Islet precursor cell (in vitro differentiated cells): ENCODE results near the gene LHFPL2.
"Not testable (repeated sequence)": the region's sequence is repeated elsewhere in the genome, so short reads cannot be mapped to it uniquely, and the experiment has no call there.

ENCODE experiments used
- DNase-seq: peaks from one replicate; pipeline ENCODE4 v3.0.0-alpha.2; 2018

The LHFPL2 gene, protein sequence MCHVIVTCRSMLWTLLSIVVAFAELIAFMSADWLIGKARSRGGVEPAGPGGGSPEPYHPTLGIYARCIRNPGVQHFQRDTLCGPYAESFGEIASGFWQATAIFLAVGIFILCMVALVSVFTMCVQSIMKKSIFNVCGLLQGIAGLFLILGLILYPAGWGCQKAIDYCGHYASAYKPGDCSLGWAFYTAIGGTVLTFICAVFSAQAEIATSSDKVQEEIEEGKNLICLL

DNA sequence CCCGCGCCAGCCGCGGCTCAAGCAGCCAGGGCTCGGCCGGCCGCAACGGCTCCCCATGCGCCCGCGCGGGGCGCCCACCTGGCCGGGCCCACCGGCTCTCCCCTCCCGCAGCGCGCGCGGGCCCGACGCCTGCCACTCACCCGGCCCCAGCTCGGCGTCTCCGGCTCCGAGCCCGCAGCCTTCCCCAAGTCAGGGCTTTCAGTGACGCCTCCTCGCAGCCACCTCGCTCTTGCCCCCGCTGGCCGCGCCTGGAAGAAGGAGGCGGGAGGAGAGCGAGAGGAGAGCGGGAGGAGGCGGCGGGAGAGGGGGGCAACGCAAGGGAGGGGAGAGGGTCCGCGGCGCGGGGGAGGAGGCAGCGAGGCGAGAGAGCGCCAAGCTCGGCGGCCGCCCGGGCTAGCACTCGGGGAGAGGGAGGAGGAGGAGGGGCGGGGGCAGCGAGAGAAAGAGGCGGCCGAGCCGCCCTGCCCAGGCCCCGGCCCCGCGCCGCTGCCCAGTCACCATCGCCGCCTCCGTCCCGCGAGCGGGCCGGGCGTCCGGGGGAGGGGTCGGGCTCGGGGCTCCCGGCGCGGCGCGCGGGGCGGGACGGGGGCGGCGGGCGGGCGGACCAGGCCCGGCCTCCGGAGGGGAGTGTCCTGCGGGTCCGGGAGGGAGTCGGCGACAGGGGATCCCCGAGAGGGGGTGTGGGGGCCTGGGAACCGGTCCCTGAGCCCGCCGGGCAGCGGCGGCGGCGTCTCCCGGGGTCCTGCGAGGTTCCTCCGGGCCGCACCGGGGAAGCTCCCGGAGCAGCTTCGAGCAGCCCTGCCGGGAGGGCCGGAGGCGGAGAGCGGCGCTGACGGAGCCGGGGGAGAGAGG is at the start of gene LHFPL2:
TSS of gene LHFPL2 (minus strand) at position 414 of the 852 bp plus-strand sequence. CDS start 138,559 bp downstream, outside the sequence.
- DNase-seq: peak; percentile 92

DNA sequence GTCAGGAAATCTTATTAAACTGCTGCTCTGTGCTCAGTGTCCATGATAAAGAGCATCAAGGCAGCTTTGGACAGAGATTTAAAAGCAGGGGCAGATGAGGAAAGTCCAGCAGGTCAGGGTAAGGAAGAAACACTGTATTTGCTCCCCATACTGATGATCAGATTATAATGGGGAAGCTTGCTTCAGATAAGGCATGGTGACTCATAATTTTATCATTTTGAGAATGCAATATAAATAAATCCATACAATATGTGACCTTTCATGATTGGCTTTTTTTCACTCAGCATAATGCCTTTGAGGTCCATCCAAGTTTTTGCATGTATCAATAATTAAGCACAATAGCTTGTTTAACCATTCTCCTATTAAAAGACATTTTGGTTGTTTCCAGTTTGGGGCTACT is 48.1 kb upstream of the LHFPL2 start:
- DNase-seq: no peak

DNA sequence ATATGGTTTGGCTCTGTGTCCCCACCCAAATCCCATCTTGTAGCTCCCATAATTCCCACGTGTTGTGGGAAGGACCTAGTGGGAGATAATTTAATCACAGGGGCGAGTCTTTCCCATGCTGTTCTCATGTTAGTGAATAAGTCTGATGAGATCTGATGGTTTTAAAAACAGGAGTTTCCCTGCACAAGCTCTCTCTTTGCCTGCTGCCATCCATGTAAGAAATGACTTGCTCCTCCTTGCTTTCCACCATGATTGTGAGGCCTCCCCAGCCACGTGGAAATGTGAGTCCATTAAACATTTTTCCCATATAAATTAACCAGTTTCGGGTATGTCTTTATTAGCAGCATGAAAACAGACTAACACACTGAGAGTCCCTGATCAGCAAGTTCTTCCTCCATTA is 47.5 kb upstream of the LHFPL2 start:
- not testable (repeated sequence) for DNase-seq

DNA sequence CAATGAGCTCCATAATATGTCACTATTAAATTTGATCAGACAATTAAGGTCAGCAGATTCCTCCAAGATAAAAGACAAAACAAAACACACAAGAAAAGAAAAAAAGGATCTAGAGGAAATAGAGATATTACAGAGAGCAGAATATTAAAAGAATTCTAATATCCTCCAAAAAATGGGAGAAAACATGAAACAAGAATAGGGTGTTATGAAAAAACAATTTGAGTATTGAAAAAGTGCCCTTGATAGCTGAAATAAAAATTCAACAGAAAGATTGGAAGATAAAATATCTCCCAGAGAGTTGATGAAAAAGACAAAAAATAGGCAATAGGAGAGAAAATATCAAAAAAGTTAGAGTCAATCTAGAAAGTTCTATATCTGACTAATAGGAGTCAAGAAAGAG is 44.8 kb upstream of the LHFPL2 start:
- no peak for DNase-seq

DNA sequence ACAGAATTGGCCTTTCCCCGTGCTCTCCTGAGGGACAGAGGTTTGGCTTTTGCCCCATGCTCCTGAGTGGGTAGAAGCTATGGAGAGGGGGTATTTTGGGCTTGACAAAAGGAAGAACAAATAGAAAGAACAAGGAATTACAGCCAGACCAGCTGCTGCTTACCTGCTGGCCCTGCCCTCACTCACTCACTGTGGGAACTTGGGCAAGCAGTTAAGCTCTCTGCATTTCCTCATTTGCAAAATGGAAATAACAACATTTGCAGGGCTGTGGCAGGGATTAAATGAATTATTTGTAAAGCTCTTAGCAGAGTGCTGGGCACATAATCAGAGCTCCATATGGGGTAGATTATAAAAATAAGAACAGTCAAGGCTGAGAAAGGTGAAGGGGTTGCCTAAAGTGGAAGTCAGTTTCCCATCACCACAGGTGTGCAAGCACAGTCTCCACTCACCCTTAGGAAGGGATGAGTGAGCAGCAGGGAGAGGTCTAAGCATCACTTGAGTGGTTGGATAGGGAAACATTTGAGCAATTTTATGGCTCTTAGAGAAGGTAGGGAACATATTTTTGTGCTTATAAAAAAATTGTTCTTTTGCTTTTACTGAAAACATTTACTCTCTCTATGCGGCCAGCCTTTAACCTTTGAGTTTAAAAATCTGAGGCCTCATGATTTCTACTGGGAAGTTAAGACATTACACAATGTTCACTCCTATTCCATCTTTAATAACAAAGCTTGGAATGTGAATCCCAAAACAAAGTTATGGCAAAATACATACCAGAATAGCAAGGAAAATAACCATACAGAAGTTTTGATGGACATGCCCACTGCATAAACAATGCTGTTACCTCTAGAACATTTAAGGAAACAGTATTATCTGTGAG is 42.8 kb upstream of the LHFPL2 start:
- no peak for DNase-seq

DNA sequence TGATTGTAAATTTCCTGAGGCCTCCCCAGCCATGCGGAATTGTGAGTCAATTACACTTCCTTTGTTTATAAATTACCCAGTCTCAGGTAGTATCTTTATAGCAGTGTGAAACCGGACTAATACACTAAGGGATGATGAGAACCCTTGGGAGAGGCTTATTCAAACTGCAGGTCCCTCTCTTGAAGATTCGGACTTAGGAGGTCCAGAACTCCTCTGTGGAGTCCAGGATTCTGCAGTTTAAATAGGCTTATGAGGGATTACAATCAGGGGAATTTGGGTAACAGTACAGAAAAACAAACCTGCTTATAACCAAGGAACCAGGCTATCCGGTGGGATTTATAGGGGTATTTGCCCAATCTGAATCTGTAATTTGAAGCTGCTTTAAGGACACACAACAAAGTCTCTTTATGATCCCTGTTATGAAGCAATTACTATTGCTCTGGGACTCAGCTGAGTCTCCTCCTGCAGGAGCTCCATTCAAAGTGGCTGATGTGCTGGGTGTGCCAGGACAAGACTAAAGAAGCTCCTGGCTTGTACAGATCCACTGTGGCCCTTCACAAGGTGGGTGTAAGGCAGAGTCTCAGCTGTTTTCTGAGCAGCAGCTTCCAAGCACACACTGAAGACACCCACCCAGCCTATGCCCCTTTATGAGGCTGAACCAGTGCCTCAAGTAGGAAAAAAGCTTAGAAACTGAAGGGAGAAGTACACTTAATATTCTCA is 41.8 kb upstream of the LHFPL2 start:
- DNase-seq: no peak

DNA sequence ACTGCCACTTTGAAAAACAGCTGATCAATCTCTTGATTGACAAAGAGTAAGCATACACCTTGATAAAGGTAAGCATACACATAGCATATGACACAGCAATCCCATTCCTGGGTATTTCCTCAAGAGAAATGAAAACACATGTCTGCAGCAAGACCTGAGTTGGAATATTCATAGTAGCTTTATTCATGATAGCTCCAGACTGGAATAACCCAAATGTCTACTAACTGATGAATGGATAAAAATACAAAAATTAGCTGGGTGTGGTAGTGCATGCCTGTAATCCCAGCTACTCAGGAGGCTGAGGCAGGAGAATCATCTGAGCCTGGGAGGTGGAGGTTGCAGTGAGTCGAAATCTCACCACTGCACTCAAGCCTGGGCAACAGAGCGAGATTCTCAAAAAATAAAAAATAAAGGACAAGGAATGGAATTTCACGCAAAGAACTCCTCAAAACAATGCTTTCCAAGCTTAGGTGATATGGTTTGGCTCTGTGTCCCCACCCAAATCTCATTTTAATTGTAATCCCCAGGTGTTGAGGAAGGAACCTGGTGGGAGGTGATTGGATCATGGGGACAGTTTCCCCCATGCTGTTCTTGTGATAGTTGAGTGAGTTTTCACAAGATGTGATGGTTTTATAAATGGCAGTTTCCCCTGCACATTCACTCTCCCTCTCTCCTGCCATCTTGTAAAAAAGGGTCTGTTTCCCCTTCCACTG is 41.1 kb upstream of the LHFPL2 start:
- DNase-seq: no peak

DNA sequence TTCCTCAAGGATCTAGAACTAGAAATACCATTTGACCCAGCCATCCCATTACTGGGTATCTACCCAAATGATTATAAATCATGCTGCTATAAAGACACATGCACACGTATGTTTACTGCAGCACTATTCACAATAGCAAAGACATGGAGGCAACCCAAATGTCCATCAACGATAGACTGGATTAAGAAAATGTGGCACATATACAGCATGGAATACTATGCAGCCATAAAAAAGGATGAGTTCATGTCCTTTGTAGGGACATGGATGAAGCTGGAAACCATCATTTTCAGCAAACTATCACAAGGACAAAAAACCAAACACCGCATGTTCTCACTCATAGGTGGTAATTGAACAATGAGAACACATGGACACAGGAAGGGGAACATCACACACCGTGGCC is 38.9 kb upstream of the LHFPL2 start:
- DNase-seq: not testable (repeated sequence)

DNA sequence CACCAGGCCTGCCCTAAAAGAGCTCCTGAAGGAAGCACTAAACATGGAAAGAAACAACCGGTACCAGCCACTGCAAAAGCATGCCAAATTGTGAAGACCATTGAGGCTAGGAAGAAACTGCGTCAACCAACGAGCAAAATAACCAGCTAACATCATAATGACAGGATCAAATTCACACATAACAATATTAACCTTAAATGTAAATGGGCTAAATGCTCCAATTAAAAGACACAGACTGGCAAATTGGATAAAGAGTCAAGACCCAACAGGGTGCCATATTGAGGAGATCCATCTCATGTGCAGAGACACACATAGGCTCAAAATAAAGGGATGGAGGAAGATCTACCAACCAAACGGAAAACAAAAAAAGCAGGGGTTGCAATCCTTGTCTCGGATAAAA is 35.3 kb upstream of the LHFPL2 start:
- DNase-seq: not testable (repeated sequence)

DNA sequence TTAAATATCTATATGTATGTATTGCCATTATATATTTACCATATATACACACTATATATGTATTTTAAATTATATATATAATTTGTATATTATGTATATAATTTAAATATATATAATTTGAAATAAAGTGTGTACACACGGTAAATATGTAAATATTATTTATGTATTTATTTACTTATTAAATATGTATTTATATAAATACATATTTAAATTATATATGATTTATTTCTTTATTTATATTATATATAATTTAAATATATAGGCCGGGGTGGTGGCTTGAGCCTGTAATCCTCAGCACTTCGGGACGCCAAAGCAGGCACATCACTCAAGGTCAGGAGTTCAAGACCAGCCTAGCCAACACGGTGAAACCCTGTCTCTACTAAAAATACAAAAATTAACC is 31.3 kb upstream of the LHFPL2 start:
- DNase-seq: no peak

DNA sequence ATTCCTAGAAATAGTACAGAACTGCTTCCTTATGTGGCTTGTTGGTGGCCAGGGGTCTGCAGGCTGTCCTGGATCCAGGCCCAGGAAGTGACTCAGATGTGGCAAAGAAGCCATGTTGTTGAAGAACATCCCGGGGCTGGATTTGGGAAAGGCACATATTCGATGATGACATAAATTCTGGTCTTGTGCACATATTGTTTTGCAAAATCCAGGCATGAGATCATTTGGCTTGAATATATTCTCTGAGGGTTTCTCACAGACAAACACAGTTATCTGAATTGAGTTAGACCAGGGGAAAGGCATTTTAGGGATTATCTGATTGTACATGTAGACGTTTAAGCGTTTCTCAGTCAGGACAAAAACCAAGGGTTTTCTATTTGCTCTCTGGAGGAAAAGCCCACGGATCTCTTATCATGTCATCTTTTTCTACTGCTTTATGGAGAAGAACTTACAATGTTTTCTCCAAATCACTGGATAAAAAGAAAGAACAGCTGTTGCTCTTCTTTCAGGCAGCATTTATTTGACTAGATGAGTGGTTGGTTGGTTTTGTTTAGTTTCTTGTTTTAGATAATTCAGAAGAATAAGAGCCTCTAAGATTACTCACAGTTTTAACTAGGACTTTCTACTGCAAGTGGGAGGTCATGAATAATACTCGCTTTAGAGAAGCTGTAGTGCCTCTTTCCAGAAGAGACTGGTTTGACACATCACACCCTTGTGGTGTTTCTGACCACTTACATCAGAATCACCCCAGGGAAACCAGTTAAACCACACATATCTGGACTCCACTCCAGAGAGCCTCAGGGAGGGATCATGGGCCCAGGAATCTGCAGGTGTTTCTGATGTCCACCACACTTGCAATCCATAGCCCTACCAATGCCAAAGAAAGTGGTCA is 29.5 kb upstream of the LHFPL2 start:
- peak; percentile 81 for DNase-seq

DNA sequence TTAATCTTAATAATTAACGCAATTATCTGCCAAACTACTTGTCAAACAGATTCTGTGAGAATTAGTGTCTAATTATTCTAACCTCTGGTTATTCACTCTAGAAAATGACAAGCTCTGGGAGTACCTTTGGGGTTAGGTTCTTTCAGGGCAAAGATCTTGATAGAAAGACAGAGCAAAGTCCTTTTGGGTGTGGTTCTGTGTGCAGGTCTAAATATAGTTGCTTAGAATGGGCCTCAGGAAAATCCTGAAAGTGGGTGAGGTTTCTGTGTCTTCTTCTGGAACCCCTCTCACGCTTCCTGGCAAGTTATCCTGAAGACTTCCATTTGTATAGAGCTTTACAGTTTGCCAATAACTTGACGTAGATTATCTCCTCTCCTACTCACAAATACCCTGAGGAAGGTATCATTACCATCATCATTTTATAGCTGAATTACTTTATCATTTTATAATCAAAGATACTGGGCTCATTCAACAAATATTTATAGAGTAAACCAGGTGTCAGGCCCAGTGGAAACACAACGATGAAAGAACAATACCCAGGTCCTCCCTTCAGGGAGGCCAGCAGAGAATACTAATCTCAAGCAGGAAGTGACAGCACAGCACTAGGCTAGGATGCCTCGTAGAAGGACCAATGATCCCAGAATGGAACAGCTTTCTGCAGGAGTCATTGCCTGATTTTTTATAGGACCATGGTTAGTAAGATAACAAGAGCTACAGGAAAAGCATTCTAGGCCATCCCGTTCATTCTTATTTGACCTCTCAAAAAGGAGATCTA is 27.6 kb upstream of the LHFPL2 start:
- DNase-seq: no peak

DNA sequence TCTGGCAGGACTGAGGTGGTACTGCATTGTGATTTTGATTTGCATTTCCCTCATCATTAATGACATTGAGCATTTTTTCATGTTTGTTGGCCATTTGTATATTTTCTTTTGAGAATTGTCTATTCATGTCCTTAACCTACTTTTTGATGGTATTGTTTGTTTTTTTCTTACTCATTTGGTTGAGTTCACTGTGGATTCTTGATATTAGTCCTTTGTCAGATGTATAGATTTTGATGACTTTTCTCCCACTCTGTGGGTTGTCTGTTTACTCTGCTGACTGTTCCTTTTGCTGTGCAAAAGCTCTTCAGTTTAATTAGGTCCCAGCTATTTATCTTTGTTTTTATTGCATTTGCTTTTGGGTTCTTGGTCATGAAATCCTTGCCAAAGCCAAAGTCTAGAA is 25.3 kb upstream of the LHFPL2 start:
- DNase-seq: not testable (repeated sequence)

DNA sequence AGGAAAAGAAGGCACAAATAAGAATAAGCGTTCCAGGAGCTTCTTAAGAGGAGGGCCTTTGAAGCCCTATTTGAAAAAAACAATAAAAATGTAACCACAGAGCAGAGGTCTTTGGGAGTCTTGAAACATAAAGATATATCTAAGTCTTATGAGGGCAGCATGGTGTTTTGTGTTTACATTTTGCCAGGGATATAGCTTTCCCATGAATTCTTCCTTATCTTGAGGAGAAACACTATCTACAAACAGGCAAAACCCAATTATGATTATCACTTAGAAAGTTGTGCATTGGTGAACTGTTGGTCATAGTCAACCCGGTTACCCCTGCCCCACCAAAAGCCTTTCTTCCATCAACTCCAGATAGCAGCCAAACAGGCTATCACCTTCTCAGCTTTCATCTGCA is 23.6 kb upstream of the LHFPL2 start:
- no peak for DNase-seq

DNA sequence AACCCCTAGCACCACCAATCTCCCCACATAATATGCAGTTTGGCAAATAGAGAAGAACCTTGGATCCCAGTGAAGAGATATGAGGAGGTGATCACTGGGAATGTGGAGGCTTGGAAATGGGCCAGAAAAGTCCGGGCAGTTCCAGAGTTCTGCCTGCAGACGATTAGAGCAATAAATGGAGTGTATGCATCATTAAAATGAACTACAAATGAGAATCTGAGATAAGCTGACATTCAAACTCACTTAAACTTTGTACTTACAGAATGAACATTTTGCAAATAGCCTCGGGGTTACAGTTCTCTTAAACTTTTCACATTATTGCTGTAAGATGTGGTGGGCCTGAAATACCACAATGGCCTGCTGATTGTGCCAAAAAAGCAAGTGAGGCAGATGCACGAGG is 23.0 kb upstream of the LHFPL2 start:
- no peak for DNase-seq

DNA sequence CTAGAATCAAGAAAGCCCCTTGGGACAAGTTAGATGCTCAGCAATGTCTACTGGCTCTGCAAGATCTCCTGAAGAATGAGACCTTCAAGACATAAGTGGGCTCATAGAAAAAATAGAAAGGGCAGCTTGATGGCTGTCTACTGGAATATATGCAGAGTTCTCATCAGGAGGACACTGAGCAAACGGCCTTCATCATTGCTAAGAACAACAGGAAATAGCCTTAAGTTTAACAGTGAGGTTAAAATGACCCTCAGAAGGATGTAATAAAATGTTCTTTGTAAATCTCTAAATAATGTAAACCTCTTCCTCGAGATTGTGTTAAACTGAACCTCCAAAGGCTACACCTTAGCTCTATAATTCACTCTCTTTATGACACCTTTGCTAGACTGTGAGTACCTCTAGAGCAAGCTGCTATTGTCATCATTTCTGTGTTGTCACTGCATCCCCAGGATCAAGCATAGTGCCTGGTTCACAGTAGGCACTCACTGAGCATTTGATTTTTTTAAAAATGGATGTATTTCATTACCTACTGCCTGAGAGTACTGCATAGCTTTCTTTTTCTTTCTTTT is 22.2 kb upstream of the LHFPL2 start:
- DNase-seq: no peak

DNA sequence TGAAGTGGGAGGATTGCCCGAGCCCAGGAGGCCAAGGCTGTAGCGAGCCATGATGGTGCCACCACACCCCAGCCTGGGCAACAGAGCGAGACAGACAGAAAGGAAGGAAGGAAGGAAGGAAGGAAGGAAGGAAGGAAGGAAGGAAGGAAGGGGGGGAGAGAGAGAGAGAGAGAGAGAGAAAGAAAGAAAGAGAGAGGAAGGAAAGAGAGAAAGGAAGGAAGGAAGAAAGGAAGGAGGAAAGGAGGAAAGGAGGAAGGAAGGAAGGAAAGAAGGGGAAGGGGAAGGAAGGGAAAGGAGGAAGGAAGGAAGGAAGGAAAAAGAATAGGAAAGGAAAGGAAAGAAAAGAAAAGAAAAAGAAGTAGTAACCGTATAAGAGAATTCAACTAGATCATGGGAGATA is 20.8 kb upstream of the LHFPL2 start:
- DNase-seq: no peak

DNA sequence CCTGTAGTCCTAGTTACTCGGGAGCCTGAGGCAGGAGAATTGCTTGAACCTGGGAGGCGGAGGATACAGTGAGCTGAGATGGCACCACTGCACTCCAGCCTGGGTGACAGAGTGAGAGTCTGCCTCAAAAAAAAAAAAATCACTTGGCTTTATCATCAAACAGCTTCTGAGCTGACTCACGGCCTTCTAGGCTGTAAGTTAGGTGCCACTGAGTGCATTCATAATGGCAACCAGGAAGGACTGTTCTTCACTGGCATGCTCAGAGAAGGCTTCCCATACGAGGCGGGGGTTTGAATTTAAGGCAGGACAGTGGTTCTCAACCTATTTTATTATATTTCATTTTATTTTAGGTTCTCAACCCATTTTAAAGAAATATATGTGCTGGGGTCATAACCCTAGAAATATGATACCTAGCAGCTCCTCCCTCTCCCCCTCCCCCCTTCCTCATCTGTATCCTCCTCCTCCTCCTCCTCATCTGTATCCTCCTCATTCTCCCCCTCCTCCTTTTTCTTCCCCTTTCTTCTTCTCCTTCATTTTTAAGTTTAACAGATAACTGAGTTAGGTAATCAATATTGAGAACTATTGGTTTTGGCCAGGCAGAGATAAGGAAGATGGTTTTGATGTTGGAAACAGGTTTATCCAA is 19.0 kb upstream of the LHFPL2 start:
- no peak for DNase-seq

DNA sequence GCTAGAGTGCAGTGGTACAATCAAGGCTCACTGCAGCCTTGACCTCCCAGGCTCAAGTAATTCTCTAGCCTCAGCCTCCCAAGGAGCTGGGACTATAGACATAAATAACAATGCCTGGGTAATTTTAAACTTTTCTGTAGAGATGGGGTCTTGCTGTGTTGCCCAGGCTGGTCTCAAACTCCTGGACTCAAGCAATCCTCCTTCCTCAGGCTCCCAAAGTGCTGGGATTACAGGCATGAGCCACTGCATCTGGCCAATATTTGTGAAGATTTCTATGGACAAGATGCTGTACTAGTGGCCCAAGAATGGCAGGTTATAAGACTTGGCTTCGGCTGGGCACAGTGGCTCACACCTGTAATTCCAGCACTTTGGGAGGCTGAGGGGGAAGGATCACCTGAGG is 18.4 kb upstream of the LHFPL2 start:
- DNase-seq: not testable (repeated sequence)
